Epithelial cell of esophagus (primary cell): ENCODE data around the gene MDGA2.

Source experiments
- DNase-seq: peaks from one replicate; pipeline ENCODE4 v3.0.0; 2010; ENCODE audit warnings: low read depth
- H3K4me3 ChIP-seq: 2 replicates; pipeline ENCODE4 v1.5.1; 2011; ENCODE audit warnings: mild to moderate bottlenecking, low read length, control low read depth
- CTCF ChIP-seq: IDR thresholded peaks from 2 replicates; pipeline ENCODE4 v1.5.1; 2011; ENCODE audit warnings: low read depth, mild to moderate bottlenecking, low read length, control low read depth, inconsistent platforms; ENCODE audit not compliant: insufficient read depth; ENCODE audit errors: missing control alignments

MDGA2 gene

DNA sequence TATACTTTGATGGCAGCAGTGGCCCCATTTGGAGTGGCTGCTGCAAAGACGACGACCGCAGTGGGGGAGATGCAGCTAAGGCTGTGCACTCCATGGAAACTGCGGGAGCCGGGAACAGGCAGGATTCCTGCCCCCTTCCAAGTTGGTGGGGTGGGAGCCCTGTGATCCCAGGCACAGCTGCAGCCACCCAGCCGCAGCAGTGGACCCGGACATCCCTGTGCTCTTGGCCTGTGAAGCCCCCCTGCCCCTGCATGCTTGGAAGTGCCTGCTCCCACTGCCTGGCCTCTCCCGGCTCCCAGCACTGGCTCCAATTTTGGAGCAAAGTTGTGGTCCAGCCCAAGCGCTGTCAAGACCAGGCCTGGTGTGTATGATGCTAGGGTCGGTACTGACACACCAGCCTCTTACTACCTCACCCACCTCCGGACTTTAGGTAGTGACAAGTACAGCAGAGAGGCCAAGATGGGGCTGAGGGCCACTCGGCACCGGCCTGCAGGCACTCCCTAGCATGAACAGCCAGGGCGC is 521.1 kb downstream of the MDGA2 start:
- H3K4me3 ChIP-seq, result no peak overlapping the region
- TF ChIP-seq CTCF, result no peak
- DNase-seq, result no peak

GRCh38 chr14:47153746-47154145 is 521.7 kb downstream of the MDGA2 start:
- TF ChIP-seq CTCF, result no peak
- no peak overlapping the region for H3K4me3 ChIP-seq
- DNase-seq, result no peak

DNA sequence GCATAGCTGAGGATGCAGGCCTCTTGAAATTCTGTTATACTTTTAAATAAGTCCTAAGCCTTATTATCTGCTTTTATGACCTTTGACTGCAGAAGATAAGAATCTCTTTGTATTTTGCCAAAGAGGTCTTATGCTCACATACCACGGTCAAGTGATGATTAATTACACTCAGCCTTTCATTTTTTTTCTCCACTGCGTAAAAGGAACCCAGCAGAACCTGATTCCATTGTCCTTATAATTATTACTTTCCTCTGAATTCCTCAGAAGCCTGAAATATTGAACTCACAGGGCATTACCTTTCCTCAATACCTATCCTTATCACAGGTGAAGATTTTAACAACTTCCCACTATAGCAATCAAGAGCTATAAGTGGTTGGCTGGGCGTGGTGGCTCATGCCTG is 525.1 kb downstream of the MDGA2 start:
- no peak for TF ChIP-seq CTCF
- DNase-seq, result no peak
- no peak overlapping the region for H3K4me3 ChIP-seq

DNA sequence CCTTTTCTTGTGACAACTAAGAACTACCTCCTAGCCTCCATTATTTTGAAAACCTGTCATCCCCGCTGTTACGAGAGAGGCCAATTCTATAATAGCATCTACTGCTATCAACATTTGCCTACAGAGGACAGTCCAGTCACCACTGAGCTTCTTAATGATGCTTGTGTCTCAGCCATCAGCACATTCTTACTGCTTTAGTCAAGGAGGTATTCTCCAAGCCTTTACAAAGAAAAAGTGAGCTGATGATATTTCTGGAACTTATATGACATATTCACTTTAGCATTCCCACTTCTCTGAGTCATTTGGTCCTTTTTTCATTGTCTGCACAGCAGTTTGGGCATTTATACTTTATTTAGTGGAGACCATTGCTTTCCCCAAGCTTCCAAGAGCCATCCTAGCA is 526.1 kb downstream of the MDGA2 start:
- peak; percentile 2 for DNase-seq
- no peak for TF ChIP-seq CTCF
- no peak overlapping the region for H3K4me3 ChIP-seq

DNA sequence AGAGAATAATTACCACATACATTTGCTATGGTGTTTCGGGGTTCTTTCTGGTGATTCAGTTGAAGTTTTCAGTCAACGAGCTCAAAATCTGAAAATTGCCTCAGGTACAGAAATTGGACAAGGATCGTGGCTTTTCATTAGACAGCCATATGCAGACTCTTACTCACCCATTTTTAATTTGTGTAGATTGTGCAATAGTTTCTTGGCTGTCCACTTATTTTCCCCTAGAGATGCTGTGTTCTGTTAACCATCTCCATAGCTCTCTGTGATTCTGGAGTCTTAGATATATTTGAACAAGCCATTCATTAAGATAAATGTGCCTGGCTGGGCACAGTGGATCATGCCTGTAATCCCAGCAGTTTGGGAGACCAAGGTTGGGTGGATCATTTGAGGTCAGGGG is 526.7 kb downstream of the MDGA2 start:
- DNase-seq, result peak; percentile 0
- no peak for TF ChIP-seq CTCF
- H3K4me3 ChIP-seq, result no peak overlapping the region

- H3K4me3 ChIP-seq, result no peak overlapping the region
- no peak for DNase-seq
- no peak for TF ChIP-seq CTCF
These were observed 554.8 kb downstream of the MDGA2 start for GRCh38 chr14:47120645-47121044.

- no peak for TF ChIP-seq CTCF
- DNase-seq, result no peak
These were observed 571.6 kb downstream of the MDGA2 start for GRCh38 chr14:47103771-47104170.

More at GRCh38 chr14:47103771-47104170, 571.6 kb downstream of the MDGA2 start:
- no peak overlapping the region for H3K4me3 ChIP-seq
